A549 (cell line): ENCODE measurements around the gene VARS2. TPM values are rescaled to one million over a fixed set of nuclear protein-coding genes. Genes with fewer than 3 reads are reported as not detected.

Experiments
- ATAC-seq, 2 experiments: fragments of 200-7000 bp in 1 of 2; fragments of >200 bp in 1 of 2; cut with Nextera tagmentation in 1 of 2; cut with Tn5 transposase in 1 of 2; 3 replicates each; pipeline versions ENCODE4 v1.8.0 to v1.9.1; 2018 to 2020; ENCODE audit warnings: mild to moderate bottlenecking in 1 of 2, moderate library complexity in 1 of 2
- CTCF ChIA-PET: fragments of 300-600 bp; sonication (Branson Sonifier 250); formaldehyde crosslinking; extraction: SDS; loops from one replicate; lab custom pipeline; 2021; ENCODE audit warnings: antibody characterized with exemption, inconsistent platforms; lab: Yijun Ruan, JAX
- POLR2A ChIA-PET: fragments of 350-600 bp; formaldehyde crosslinking; extraction: SDS; loops from one replicate; lab custom pipeline; 2021; ENCODE audit warnings: antibody characterized with exemption, inconsistent platforms; lab: Yijun Ruan, JAX
- DNase-seq, 2 experiments: peaks; one replicate each; pipeline versions ENCODE4 v3.0.0 to v3.0.0-alpha.2; 2011 to 2016; ENCODE audit warnings: low read depth in 1 of 2, low spot score in 1 of 2
- FAIRE-seq: peaks from 2 replicates; lab custom pipeline; 2011; peaks lifted over from hg19 to GRCh38; lab: Jason Lieb, UNC
- H3K27ac ChIP-seq, 2 experiments: fragments of >200 bp; sonication (Bioruptor Twin); formaldehyde crosslinking; 3 replicates each; pipeline ENCODE4 v1.5.1; 2016 to 2017
- H3K4me1 ChIP-seq: fragments of >200 bp; sonication (Bioruptor Twin); formaldehyde crosslinking; 3 replicates; pipeline ENCODE4 v1.6.1; 2016
- H3K4me2 ChIP-seq: fragments of >200 bp; sonication (Bioruptor Twin); formaldehyde crosslinking; 3 replicates; pipeline ENCODE4 v1.6.1; 2016
- H3K4me3 ChIP-seq: fragments of >200 bp; sonication (Bioruptor Twin); formaldehyde crosslinking; 3 replicates; pipeline ENCODE4 v1.5.1; 2016
- H3K9me3 ChIP-seq: fragments of >200 bp; sonication (Bioruptor Twin); formaldehyde crosslinking; 3 replicates; pipeline ENCODE4 v1.6.1; 2016
- ATOH8 ChIP-seq: fragments of 250-450 bp; sonication (Bioruptor Pico); IDR thresholded peaks from 2 replicates; pipeline ENCODE4 v1.5.0; 2020; ENCODE audit warnings: low read depth, mild to moderate bottlenecking, moderate library complexity
- CEBPB ChIP-seq, 2 experiments: fragments of >200 bp in 1 of 2; sonication (Bioruptor Twin) in 1 of 2; formaldehyde crosslinking in 1 of 2; IDR thresholded peaks; 2 replicates each; pipeline ENCODE4 v1.6.1; 2012 to 2016
- EP300 ChIP-seq, 2 experiments: fragments of >200 bp; sonication (Bioruptor Twin); formaldehyde crosslinking; IDR thresholded peaks; 2 replicates in 1 of 2; 3 replicates in 1 of 2; pipeline ENCODE4 v1.6.1; 2016 to 2017
- FOSB ChIP-seq: fragments of 250-450 bp; sonication (Bioruptor Pico); IDR thresholded peaks from 2 replicates; pipeline ENCODE4 v1.5.0; 2020; ENCODE audit warnings: mild to moderate bottlenecking, moderate library complexity
- FOXS1 ChIP-seq: fragments of 250-450 bp; sonication (Bioruptor Pico); IDR thresholded peaks from 2 replicates; pipeline ENCODE4 v1.5.0; 2020; ENCODE audit warnings: mild to moderate bottlenecking, moderate library complexity
- GATA3 ChIP-seq: IDR thresholded peaks from 2 replicates; pipeline ENCODE4 v1.6.1; 2012; ENCODE audit warnings: borderline replicate concordance
- HES2 ChIP-seq: fragments of >200 bp; sonication (Bioruptor Twin); formaldehyde crosslinking; IDR thresholded peaks from 2 replicates; pipeline ENCODE4 v1.6.1; 2016
- JUNB ChIP-seq: fragments of >200 bp; sonication (Bioruptor Twin); formaldehyde crosslinking; IDR thresholded peaks from 2 replicates; pipeline ENCODE4 v1.6.1; 2016
- KDM1A ChIP-seq: fragments of 200-600 bp; sonication (generic); IDR thresholded peaks from 2 replicates; pipeline ENCODE4 v1.6.1; 2016; ENCODE audit warnings: low read depth, mild to moderate bottlenecking
- KDM5A ChIP-seq: fragments of 200-600 bp; sonication (generic); IDR thresholded peaks from 2 replicates; pipeline ENCODE4 v1.6.1; 2016; ENCODE audit warnings: antibody characterized with exemption, mild to moderate bottlenecking
- MAFK ChIP-seq: fragments of 450-650 bp; IDR thresholded peaks from 2 replicates; pipeline ENCODE4 v1.6.1; 2014; ENCODE audit not compliant: partially characterized antibody
- MAZ ChIP-seq: fragments of 150-350 bp; IDR thresholded peaks from 2 replicates; pipeline ENCODE4 v1.6.1; 2014; ENCODE audit warnings: antibody characterized with exemption, low read depth, low read length, borderline replicate concordance
- MYC ChIP-seq: IDR thresholded peaks from 2 replicates; pipeline ENCODE4 v1.6.1; 2012; ENCODE audit warnings: mild to moderate bottlenecking, inconsistent platforms, low read length, improper control_type of control experiment, borderline replicate concordance
- NFE2L2 ChIP-seq: fragments of 150-350 bp; conservative IDR thresholded peaks from 2 replicates; pipeline ENCODE4 v1.6.1; 2014; ENCODE audit warnings: low read length
- NR3C1 ChIP-seq: fragments of >200 bp; sonication (Bioruptor Twin); formaldehyde crosslinking; IDR thresholded peaks from 3 replicates; pipeline ENCODE4 v1.6.1; 2017
- PBX3 ChIP-seq: IDR thresholded peaks from 2 replicates; pipeline ENCODE4 v1.6.1; 2012
- PHF8 ChIP-seq: fragments of 200-600 bp; sonication (generic); IDR thresholded peaks from 2 replicates; pipeline ENCODE4 v1.6.1; 2016; ENCODE audit warnings: low read depth, mild to moderate bottlenecking, antibody characterized with exemption, moderate library complexity, borderline replicate concordance
- REST ChIP-seq: fragments of 200-600 bp; sonication (generic); IDR thresholded peaks from 2 replicates; pipeline ENCODE4 v1.6.1; 2016; ENCODE audit warnings: antibody characterized with exemption, mild to moderate bottlenecking, moderate library complexity
- RFX5 ChIP-seq: fragments of 450-650 bp; IDR thresholded peaks from 2 replicates; pipeline ENCODE4 v1.7.1; 2014; ENCODE audit warnings: antibody characterized with exemption, mild to moderate bottlenecking, moderate library complexity
- SMC3 ChIP-seq: fragments of >200 bp; sonication (Bioruptor Twin); formaldehyde crosslinking; IDR thresholded peaks from 3 replicates; pipeline ENCODE4 v1.6.1; 2018; ENCODE audit warnings: inconsistent platforms
- ZC3H11A ChIP-seq: fragments of 450-650 bp; IDR thresholded peaks from 2 replicates; pipeline ENCODE4 v1.6.1; 2014; ENCODE audit warnings: antibody characterized with exemption, mild to moderate bottlenecking
- ZSCAN20 ChIP-seq: fragments of 250-450 bp; sonication (Bioruptor Pico); IDR thresholded peaks from 2 replicates; pipeline ENCODE4 v1.8.0; 2022; ENCODE audit warnings: mild to moderate bottlenecking, moderate library complexity
- WGBS: methylation state at CpG from one replicate; pipeline ENCODE4 v1.1.6; 2017; ENCODE audit errors: missing lambda C conversion rate; 5-methylcytosine and 5-hydroxymethylcytosine counted together
- polyA plus RNA-seq, 4 experiments: library from polyadenylated mRNA; depleted of rRNA in 3 of 4; stranded (reverse); fragments of >200 nt; fragmentation: RNase III in 1 of 4; extraction: RNeasy Plus Mini Kit Qiagen cat#74134 plus additional on column Dnase treatment in 1 of 4; gene quantifications; 2 replicates in 3 of 4; 3 replicates in 1 of 4; pipeline ENCODE4 v1.2.3, GENCODE V29; 2011 to 2017

VARS2 gene
- polyA plus RNA-seq, 2 of the 4 experiments (the other 2 are of a cell fraction): 15.0 to 15.5 TPM

GRCh38 chr6:30870546-30870945 is 43.5 kb upstream of the VARS2 start:
- FAIRE-seq: no peak
- CTCF ChIA-PET: interaction anchor here (1.1 kb wide), 1 partner anchor 140 kb away, joined by 3 read pairs; no protein-coding TSS in a partner anchor

GRCh38 chr6:30871592-30872183 is 42.4 kb upstream of the VARS2 start:
- 71% methylated on average over 4 of the region's 4 CpGs for WGBS
- POLR2A ChIA-PET: no interaction called here
- H3K4me3 ChIP-seq: no peak overlapping the region

More at GRCh38 chr6:30870546-30870945, 43.5 kb upstream of the VARS2 start:
- no peak for TF ChIP-seq RFX5
- TF ChIP-seq REST: no peak
- TF ChIP-seq EP300 (IDR thresholded peaks at IDR 0.05): no peak
- no peak for TF ChIP-seq NFE2L2
- no peak for TF ChIP-seq MAZ
- TF ChIP-seq PBX3: no peak
- Histone ChIP-seq H3K4me1 (no peaks in the 10 kb centered on the region), H3K4me3 (no peak overlapping the region), H3K4me2 (no peak overlapping the region), H3K9me3 (peaks cover 17% of the 10 kb centered on the region; the same call in 2 of the 3 replicates), H3K27ac (no peak overlapping the region)
- ATAC-seq (no peak), DNase-seq (no peak)
- POLR2A ChIA-PET: no interaction called here

GRCh38 chr6:30873137-30873640 is 40.8 kb upstream of the VARS2 start:
- Histone ChIP-seq H3K4me3 (no peak overlapping the region), H3K9me3 (peaks cover 17% of the 10 kb centered on the region; the same call in 2 of the 3 replicates), H3K4me2 (no peak overlapping the region), H3K4me1 (peaks cover 11% of the 10 kb centered on the region), H3K27ac (no peak overlapping the region)
- DNase-seq (no peak), FAIRE-seq (no peak), ATAC-seq (no peak)
- ChIA-PET CTCF (interaction anchor here (0.9 kb wide), 1 partner anchor 51 kb away, joined by 4 read pairs; no protein-coding TSS in a partner anchor), POLR2A (no interaction called here)
- 89% methylated on average over 2 of the region's 2 CpGs for WGBS
- TF ChIP-seq ZSCAN20 (CRISPR knock-in tag): no peak
- TF ChIP-seq NR3C1: no peak
- TF ChIP-seq ZC3H11A: no peak
- TF ChIP-seq GATA3: no peak
- TF ChIP-seq FOSB (CRISPR knock-in tag): no peak
- no peak for TF ChIP-seq JUNB
- no peak for TF ChIP-seq HES2
- TF ChIP-seq MAFK: no peak
- TF ChIP-seq KDM5A: no peak
- TF ChIP-seq MYC: no peak

More at GRCh38 chr6:30871592-30872183, 42.4 kb upstream of the VARS2 start:
- no peak for TF ChIP-seq CEBPB (IDR thresholded peaks at IDR 0.05)
- TF ChIP-seq SMC3: no peak
- TF ChIP-seq KDM1A: no peak
- no peak for TF ChIP-seq FOSB (CRISPR knock-in tag)
- no peak for TF ChIP-seq MAZ
- TF ChIP-seq FOXS1 (CRISPR knock-in tag): no peak
- TF ChIP-seq MYC: no peak
- no peak for TF ChIP-seq ATOH8 (CRISPR knock-in tag)
- no peak for TF ChIP-seq PHF8
- DNase-seq (no peak), ATAC-seq (no peak), FAIRE-seq (no peak)
- no peaks in the 10 kb centered on the region; the same call in 2 of the 3 replicates for H3K4me1 ChIP-seq
- CTCF ChIA-PET: no interaction called here
- peaks cover 17% of the 10 kb centered on the region; the same call in 2 of the 3 replicates for H3K9me3 ChIP-seq
- H3K27ac ChIP-seq: no peak overlapping the region
- H3K4me2 ChIP-seq: no peak overlapping the region
